ENCODE data around the gene VEPH1.

DNA sequence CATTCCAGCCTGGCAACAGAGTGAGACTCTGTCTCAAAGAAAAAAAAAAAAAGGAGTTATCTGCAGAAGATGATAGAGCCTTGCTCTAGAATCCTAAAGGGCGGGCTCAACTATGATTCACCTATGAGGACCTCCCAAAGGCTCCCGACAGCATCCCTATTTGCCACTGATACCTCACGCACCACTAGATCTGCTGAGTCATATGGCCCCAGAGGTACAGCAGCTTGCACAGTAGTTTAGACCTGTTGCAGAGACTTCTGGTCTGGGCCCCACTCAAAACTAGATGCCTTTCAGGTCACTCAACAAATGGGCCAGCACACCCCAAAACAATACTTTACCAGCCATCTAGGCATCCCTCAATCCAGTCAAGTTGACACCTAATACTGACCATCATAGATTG lies 104.6 kb downstream of the VEPH1 start:
- TF ChIP-seq, protein P1, sequence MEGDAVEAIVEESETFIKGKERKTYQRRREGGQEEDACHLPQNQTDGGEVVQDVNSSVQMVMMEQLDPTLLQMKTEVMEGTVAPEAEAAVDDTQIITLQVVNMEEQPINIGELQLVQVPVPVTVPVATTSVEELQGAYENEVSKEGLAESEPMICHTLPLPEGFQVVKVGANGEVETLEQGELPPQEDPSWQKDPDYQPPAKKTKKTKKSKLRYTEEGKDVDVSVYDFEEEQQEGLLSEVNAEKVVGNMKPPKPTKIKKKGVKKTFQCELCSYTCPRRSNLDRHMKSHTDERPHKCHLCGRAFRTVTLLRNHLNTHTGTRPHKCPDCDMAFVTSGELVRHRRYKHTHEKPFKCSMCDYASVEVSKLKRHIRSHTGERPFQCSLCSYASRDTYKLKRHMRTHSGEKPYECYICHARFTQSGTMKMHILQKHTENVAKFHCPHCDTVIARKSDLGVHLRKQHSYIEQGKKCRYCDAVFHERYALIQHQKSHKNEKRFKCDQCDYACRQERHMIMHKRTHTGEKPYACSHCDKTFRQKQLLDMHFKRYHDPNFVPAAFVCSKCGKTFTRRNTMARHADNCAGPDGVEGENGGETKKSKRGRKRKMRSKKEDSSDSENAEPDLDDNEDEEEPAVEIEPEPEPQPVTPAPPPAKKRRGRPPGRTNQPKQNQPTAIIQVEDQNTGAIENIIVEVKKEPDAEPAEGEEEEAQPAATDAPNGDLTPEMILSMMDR (IDR thresholded peaks at IDR 0.05): no peak
- TF ChIP-seq EP300 (IDR thresholded peaks at IDR 0.05) (no peak), POLR2A (IDR thresholded peaks at IDR 0.05) (no peak)

Measured in tibial nerve (tissue), 4 donors.